ENCODE results near the gene FYCO1.

The FYCO1 gene

DNA sequence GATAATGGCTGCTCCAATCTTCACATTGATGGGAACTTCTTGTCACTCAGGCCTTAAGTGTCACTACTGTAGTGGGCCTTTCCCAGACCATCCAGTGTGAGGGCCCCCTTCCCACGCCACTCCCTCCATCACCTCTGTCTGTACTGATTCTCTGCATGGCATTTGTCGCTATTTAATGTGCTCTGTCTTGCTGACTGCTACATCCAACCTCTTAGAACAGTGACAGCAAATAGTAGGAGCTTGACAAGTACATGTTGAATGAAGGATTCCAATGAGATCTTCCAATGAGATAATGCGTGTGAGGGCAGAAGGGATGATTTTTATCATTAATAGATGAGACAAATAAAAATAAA, 114.9 kb downstream of the FYCO1 start:
- DNase-seq, result no peak

DNA sequence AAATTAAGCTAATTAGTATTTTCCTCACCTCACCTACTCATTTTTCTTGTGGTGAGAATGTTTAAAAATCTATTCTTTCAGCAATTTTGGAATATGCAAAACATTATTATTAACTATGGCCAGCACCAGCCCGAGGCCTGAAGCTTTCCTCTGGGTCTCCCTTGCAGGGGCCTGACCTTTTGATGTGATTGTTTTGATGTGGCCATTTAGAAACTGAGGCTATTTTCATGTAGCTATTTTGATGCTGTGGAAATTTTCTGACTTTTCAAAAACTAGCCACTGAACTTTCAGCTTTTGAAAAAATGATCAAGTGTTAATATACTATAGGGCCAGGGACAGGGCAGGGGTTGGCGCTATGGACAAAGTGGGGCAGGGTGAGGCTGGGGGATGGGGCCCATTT, 117.5 kb downstream of the FYCO1 start:
- DNase-seq, result no peak

DNA sequence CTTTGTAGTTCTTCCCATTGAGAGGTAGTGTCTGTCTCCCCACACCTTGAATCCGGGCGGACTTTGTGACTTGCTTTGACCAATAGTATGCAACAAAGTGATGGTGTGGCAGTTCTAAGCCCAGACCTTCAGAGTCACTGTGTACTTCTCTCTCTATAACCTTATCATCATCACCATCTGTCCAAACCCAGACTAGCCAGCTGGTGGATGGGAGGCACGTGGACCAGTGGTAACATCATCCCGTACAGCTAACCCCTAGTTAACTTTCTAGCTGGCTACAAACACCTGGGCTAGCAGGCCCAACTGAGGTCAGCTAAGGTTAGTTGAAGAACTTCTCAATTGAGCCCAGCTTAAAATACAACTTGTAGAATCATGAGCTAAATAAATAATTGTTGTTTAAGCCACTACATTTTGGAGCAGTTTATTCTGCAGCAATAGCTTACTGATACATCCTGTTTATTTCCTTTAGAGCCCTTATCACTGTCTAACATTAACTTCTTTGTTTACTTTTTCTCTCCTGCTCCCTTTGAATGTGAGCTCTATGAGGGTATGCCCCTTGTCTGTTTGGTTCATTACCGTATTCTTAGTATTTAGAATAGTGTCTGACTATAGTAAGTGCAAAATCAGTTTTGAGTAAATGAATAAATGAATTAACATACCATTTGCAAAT, 120.8 kb downstream of the FYCO1 start:
- DNase-seq, result no peak

DNA sequence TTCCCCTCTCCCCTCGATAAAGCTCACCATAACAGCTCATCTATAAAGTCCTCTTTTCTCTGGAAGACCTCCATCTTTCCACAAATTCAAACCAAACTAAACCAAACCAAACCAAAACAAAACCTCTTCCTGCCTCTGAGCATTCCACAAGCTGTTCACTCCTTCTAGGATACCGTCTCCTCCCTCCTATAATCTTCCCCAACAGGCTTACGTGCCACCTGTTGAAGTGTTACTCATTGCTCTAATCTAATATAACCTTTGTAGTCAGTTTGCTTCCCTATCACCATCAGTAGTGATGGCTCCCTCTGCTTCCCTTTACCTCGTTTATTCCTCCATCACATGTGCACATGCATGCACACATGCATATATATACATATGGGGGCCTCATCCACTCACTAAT, 122.0 kb downstream of the FYCO1 start:
- DNase-seq, result no peak

DNA sequence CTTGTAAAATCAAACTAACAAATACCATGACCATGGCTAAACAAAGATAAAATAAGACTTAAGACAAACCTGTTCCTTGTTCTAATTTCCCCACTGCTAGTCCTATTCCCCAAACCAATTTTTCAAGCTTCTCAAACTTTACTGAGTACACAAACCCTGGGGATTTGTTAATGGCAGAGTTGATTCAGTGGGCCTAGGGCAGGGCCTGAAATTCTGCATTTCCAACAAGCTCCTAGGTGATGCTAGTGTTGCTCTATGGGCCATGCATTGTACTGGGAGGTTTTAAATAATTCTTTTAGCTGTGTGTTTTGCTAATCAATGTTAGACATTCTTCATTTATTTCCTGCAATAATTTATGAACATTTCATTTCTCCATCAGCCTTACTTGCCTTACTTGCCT, 122.6 kb downstream of the FYCO1 start:
- no peak for DNase-seq

DNA sequence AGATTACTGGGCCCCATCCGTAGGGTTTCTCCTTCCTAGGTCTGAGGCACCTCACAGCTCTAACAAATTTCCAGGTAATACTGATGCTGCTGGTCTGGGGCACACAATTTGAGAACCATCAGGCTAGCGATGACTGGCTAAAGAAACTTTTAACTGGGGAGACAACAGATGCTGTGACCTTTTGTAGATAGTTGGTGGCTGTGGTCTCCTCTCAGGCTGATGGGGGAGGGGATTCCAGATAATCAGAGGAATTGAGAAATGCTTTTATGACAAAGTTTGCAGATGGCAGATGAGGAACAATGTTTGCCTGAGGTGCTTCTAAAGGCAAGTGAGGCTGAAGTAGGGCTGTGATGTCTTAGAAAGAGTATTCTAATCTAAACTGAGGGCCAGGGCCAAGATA, 123.1 kb downstream of the FYCO1 start:
- DNase-seq, result no peak

DNA sequence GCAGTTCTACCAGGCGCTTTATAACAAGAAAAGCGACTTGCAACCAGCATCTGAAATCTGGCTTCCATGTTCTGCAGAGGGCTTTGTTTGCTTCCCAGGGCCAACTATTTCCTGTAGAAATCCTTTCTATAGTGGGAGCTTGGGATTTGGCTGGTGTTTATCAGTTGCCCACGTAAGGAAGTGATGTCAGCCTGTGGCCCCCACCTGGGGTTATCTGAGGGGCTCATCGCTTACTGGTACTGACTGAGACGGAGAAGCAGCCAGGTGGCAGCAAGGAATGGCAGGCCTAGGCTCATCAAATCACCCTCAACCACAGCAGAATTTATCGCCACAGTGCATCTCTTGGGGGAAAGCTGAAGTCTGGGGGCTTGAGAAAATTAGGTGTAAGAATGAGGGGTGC, 123.8 kb downstream of the FYCO1 start:
- DNase-seq, result no peak

DNA sequence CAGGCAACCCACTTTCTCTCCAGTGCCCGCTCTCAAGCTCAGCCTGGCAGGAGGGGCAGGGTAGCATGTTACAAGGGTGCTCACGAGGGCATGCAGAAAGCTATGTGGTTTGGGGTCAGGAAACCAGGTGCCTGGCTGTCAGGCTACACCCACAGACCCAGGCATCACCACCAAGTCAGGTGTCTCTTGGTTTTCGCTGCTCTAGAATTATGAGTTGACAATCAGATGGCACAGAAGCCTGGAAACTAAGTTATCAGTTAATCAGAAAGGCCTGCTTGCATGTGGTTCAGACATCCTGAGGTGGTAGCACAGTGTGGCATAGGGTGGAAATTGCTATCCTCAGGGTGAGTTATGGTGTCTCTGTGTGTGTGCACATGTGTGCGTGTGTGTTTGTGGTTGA, 125.5 kb downstream of the FYCO1 start:
- no peak for DNase-seq

DNA sequence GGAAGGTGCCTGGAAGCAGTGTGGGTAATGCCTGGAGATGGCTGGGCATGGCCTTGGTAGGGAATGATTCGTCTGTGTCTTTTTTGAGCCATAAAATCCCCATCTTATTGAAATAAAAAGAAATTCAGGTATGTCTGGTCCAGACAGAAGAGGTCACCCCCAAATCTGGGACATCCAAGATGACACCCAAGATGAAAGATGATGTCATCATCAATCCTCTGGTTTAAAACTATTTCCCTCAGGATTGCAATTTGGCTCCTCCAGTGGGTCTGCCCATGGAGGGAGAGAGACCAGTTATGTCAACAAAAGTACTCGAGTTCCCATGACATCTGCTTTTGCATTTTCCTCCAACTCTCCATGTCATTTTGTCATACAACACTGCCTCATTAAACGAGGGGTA, 126.0 kb downstream of the FYCO1 start:
- no peak for DNase-seq

DNA sequence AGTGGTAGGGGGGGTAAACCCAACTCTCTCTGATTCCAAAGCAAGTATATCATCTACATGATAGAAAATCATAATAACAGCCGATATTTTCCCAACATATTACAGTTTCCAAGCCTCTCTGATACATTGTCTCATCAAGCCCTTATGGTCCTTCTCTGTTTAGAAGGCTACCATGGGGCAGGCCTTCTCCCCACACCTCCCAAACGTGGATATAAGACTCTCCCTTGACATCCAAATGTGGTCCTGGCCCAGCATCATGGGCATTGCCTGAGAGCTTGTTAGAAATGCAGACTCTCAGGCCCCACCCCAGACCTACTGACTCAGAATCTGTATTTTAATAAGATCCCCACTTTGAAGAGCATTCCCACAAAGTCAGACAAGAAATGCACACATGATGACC, 127.0 kb downstream of the FYCO1 start:
- no peak for DNase-seq

DNA sequence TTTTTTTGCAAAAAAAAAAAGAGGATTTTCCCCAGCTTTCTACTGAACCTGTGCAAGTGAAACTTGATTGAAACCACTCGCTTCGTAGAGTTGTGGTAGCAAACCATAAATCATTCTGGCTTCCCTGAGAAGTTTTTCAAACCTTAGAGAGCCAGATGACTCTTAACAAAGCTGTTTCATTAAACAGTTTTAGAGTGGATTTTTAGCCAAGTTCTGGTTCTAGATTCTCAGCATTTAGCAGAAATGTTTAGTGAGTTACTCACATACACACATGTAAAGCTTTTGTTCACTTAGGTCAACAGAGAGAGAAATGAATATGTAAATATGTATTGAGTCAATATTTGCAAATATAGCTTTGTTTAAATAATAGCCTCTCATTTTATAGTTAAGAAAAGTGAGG, 127.4 kb downstream of the FYCO1 start:
- DNase-seq, result no peak

All from suppressor macrophage treated with lipopolysaccharide for 1 hour (primary cell).